ENCODE measurements around the gene LAIR2.
"Not testable (repeated sequence)": the region's sequence is repeated elsewhere in the genome, so short reads cannot be mapped to it uniquely, and the experiment has no call there.

The LAIR2 gene

DNA sequence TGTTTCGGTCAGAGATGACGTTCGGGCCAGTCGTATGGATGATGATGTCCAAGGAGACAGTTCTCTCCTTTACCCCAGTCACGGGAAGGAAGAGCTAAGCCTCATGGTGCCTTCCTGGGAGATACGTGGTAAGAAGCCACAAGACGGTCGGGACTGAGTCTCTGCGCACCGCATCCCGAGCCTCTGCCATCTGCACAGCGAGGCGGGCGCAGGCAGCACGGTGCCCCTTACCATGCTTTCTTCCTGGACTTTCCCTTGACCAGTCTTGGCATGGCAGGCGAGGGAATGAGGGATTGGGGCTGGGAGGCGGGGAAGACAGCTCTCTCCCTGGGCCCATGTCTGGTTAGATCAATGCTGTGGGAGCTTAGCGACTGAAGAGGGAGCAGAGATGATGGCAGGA, 10.1 kb upstream of the LAIR2 start:
- DNase-seq = no peak

DNA sequence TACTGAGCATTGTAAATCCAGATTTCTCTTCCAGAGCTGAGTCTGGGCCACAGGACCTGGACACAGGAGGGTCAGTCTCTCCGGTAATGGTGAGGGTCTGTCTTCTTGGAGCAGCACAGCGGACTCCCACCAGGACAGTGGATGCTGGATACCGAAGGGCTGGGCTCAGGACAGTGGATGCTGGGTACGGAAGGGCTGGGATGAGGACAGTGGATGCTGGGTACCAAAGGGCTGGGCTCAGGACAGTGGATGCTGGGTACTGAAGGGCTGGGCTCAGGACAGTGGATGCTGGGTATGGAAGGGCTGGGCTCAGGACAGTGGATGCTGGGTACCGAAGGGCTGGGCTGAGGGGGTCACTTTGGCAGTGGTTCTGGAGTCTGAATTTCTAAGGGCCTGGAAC, 9.6 kb upstream of the LAIR2 start:
- DNase-seq = not testable (repeated sequence)

DNA sequence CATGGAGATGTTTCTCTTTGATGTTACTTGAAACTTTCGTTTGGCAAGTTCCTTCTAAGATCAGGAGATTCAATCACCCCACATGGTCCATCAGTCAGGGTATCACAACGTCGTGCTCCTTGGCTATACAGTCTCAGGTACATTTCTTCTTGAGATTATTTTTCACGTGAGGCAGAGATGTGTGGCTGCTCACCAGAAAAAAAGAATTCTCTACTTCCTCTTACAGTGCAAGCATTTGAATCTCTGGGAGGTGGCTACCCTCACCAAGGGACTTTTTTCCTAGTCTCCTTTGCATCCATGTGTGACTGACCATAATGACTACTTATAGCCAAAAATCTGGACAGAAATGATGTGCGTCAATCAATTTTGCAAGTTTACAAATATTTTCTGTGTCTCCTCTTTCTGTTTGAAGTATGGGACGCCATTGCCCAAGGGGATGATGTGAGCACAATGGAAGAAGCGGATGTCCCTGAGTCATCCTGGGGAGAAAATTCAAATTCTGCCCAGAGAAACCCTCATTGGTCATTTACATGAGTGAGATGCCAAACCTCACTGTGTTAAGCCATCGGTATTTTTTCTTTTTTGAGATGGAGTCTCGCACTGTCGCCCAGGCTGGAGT, 8.6 kb upstream of the LAIR2 start:
- DNase-seq = no peak

DNA sequence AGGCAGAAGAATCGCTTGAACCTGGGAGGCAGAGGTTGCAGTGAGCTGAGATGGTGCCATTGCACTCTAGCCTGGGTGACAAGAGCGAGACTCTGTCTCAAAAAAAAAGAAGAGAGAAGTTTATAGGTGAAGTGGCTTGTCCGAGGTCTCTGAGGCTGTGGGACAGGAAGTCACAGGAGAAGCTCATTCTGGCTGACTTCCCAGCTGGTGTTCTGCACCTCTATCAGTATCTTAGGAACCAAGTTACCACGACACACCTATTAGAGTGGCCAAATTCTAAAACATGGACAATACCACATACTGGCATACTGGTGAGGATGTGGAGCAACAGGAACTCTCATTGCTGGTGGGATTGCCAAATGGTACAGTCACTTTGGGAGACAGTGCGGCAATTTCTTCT, 7.3 kb upstream of the LAIR2 start:
- DNase-seq = not testable (repeated sequence)

DNA sequence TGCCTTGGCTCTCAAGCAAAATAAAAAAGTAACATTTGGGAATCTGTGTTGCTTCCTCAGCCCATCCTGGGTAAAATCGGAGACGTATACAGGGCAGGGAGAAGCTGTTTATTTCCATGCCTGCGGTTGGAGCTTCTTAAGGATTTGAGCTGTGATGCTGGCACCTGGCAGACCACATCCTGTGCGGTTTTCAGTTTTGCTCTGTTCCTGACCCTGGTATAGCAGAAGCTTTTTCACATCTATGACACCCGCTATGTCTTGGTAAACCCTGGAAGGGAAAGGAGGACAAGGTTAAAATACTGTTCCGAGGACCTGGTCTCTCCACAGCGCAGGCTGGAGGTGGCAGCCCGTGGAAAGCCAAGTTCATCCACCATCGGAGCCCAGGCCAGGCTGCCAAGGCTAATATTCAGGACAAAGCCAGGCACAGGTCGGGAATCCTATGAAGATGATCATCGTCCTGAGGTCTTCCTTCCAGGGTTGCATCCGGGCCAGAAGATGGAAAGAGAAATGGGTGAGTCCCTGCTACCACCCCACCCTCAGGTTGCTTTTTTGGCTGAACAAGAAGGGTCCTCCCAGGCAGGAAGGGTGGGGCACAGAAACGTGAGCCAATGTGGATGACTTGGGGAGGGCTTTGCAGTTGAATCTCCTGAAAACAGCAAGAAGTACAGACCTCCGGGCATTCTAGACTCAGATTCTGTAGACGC, 4.7 kb upstream of the LAIR2 start:
- not testable (repeated sequence) for DNase-seq

DNA sequence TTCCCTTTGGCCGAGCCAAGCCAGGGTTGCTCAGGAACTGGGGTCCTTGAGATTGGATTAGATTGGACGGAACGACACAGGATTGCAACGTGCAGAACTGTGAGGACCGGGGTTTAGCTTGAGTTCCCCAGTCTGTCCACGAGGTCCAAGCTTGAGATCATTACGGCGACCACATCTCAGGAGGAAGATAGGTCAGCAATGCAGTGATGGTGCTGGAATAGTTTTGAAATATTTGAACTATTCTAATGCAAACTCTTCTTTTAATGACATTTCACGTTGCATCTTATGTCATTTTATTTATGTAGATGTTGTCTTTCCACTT, 4.2 kb upstream of the LAIR2 start:
- DNase-seq = not testable (repeated sequence)

DNA sequence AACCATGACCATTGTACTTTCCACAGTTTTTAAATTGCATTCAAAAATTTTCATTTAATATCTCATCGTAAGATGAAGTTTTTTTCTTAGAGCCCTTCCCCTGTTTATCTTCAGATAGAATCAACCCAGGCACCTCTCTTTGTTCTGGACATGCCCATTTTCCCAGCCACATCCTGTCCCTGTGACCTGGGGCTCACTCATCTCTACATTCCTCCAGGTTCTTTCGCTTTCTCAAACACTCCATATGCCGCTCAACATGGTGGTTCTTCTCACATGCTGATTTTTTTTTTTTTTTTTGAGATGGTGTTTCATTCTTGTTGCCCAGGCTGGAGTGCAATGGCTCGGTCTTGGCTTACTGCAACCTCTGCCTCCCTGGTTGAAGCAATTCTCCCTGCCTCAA, 2.9 kb downstream of the LAIR2 start:
- DNase-seq = not testable (repeated sequence)

DNA sequence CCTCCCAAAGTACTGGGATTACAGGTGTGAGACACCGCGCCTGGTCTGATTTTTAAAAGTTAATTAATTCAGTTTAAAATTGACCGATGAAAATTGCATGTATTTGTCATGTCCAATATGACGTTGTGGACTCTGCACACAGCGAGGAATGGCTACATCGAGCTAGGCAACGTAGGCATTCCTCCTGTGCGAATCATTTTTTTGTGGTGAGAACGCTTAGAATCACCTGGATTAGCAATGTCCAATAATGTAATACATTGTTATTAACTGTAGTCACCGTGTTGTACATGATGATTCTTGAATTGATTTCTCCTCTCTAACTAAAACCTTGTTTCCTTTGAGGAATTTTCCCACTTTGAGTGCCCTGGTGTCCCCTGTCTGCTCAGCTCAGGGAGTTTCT, 3.4 kb downstream of the LAIR2 start:
- DNase-seq = no peak

DNA sequence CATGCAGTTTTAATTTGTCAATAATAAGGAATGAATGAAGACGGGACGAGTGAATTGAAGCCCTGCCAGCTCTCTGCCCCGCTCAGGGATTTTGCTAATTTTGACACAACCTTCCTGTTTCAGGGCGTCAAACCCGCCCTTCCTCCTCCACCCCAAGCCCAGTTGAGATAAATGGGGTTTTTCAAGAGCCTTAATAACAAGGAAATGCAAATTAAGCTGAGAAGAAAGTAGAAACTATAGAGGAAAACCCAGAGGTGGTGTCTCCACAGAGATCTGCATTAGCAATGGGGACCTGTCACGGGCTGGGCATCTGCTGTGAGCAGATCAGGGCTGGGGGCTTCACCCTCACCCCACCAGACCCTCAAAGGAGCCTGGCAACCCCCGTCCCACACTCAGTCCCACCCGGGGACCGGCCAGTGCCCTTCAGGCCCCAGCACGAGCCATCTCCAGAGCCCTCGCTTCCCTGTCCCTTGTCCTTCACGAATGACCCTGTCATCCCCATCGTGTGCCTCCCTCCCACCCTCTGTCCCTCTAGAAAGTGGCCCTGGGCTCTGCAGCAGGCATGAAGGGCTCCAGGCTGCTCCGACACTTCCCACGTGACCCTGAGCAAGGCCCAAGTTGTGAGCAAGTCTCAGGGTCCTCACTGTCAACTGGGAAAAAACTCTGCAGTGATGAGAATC, 4.5 kb downstream of the LAIR2 start:
- DNase-seq = not testable (repeated sequence)

DNA sequence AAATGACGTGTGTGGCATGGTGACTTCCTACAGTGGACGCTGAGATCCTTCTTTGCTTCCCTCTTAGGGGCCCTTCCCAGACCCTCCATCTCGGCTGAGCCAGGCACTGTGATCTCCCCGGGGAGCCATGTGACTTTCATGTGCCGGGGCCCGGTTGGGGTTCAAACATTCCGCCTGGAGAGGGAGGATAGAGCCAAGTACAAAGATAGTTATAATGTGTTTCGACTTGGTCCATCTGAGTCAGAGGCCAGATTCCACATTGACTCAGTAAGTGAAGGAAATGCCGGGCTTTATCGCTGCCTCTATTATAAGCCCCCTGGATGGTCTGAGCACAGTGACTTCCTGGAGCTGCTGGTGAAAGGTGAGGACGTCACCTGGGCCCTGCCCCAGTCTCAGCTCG, 5.2 kb downstream of the LAIR2 start:
- no peak for DNase-seq

DNA sequence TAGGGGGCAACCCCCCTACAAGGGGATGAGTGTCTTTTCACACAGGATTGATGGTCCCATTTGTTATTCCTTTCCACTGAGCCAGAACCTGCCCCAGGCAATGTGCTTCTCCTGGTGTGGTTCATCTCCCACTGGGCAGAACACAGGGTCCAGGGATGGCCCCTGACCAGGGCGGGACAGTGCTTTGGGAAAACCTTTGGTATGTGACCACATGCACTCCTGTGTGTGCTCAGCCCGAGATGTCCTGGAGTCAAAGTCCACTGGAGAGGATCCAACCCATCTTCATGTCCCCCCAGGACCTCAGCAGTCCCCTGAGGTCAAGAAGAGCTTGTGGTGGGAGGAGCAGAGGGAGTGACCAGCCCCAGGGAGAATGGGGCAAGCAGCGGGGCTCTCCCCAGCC, 5.9 kb downstream of the LAIR2 start:
- not testable (repeated sequence) for DNase-seq

DNA sequence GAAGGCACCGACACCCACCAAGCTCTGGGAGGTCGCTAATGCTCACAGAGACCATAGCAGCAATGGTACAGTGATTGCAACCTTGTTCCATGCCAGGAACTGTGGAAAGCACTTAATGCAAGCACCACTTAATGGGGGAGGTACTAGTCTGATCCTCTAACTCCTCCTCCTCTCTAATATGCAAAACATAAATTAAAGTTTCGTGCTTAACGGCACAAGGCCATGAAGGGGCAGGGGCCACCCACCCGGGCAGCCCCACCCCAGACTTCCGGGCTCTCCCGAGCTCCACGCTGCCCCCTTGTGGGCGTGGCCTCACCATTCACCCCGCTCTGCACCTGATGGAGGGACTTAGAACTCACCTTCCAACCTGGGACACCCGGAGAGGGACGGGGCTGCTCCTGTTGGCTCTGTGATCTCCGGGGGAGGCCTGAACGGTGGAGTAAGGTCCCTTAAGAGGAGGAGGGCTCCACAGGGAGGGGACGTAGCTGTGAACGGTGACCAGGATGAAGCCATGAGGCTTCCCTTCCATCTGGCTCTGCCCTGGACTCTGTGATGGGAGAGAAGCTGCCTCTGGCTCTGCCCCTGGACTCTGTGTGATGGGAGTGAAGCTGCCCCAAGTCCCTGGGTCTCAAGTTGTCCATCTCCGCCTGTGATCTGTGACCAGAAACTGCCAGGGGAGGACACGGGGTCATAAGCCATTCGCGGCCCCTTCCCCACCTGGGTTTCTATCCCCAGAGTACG, 6.7 kb downstream of the LAIR2 start:
- DNase-seq = not testable (repeated sequence)

DNA sequence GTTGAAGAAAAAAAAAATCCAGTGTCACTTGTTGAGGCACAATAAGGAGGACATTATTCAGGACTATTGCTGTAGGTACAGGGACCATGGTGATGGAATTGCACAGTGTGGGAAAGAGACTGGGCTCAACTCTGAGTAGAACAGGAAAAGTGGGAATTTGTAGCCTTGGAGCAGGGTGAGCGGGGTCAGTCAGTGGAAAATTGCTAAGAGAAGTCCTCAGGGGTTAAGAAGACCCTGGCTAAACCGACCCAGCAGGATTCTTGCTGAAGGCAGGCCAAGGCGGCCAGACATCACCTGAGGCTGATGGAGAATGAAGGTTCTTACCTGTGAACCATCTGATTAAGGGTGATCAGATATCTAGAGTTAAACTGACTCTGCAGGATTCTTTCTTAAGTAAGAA, 12.5 kb downstream of the LAIR2 start:
- DNase-seq = no peak

DNA sequence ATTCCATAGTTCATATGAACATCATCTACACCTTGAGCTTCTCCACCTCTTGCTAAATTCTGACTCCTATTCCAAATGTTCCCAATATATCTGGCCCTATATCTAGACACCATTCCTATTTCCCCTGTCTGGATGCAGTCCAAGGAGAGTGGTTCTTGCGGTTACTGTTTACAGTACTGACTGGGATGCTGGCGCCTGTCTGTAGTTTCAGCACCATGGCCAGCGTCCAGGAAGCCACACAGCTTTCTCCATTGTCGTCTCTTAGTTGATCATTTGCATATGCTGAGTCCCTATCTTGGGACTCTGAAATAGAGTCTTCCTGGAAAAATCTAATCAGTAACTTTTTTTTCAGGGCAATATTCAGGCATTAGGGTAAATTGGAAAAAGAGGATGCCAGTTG, 14.9 kb downstream of the LAIR2 start:
- peak in 7 of 56 donors; percentile 3 to 24 (median 10) for DNase-seq

DNA sequence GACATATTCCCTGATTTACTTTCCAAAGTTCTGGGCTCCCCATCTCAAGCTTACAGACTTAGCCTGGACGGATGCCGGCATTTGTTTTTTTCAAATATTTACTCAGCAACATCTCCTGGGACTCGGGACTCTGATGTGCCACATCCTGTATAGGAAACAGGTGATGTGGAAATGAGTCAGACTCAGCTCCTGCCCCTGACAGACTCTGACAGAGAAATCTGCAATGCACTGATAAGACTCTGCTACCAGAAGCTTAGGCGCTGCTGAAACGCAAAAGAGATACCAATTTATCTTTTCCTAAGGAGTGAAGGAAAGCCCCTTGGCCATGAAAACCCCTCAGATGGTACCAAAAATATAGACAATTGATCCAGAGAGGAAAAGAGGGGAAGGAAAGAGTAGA, 16.2 kb downstream of the LAIR2 start:
- DNase-seq = peak in 1 of 56 donors; percentile 11

DNA sequence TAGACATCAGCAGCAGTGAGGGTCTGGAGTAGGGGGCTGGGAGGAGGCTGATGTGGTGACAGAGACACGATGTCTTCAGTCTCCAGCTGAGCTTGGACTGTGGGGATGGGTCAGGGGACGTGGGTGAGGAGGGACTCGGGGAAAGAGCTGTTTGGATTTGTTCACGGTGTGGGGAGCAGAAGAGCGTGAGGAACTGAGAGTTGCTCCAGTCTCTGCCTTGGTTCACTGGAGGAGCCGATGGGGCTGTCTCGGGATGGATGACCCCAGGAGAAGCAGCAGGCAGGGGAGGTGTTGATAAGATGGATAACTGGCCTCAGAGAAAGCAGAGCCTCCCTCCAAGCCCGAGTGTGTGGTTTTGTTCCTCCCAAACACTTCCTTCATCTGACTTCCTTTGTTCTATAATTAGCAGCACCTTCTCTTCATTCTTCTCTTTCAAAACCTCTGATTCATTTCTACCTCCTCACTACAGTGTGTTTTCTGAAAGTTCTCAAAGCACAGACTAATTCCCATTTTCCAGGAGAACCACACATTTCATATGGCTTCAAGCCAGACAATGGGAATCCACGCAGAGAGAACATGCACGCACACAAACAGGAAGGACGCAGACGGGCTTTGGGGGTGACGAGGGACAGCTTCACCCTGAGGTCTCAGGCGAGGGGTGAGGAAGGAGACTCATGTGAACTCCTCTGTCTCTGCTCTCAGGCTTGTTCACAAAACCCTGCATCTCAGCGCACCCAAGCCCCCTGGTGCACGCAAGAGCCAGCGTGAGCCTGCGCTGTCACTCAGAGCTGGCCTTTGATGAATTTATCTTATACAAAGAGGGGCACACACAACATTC, 18.6 kb downstream of the LAIR2 start:
- peak in 2 of 56 donors; percentile 6 to 19 for DNase-seq

DNA sequence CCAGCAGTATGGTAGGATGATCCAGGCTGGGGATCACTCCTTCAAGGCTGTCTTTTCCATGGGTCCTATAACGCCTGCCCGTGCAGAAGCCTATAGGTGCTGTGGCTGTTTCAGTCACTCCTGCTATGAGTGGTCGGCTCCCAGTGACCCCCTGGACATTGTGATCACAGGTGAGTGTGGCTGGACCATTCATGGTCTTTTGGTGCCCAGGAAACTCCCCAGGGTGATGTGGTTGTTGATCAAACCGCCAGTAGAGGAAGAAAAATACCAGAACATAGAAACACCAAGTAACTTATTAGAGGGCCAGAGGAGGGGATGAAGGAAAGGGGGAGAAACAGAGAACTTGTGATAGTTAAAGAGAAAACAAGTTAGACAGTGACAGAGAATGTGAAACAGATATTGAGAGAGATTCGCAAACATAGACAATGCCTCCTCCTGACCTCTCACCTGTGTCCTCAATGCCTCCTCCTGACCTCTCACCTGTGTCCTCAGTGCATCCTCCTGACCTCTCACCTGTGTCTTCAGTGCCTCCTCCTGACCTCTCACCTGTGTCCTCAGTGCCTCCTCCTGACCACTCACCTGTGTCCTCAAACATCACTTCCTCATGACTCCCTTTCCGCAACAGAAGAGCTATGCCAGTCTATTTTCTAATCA, 19.4 kb downstream of the LAIR2 start:
- no peak for DNase-seq

DNA sequence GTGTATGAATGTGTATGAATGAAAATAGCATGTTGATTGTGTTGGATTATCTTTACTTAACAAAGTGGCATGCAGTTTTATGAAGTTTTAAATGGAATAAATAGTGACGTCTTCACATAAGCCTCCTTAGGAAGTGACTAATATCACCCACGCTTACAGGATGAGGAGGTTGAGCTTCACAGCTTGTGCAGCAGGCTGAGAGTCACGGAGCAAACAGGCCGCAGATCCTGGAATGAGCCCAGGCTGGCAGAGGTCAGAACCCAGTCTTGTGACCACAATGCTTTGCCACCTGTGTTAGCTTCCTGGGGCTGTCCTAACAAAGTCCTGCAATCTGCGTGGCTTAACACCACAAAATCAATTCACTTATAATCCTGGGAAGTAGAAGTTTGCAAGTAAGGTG, 20.8 kb downstream of the LAIR2 start:
- peak in 19 of 56 donors; percentile 3 to 67 (median 18) for DNase-seq

DNA sequence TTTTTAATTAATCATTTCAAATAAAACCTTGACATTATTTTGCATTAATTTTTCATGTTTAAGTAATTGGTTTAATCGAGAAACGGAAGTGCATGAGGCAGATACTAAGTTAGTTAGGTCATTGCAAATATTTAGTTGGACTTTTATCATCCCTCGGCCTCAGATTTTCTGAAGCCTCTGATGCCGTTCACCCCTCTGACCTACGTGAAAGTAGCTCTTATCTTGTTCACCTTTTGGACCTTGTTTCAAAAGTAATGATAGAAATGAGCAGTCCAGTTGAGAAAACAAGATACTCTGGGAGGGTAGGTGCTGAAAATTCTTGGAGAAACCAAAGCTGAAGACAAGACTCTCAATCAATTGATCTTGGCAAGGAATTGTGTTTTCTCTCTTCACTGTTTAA, 23.0 kb downstream of the LAIR2 start:
- DNase-seq = no peak

DNA sequence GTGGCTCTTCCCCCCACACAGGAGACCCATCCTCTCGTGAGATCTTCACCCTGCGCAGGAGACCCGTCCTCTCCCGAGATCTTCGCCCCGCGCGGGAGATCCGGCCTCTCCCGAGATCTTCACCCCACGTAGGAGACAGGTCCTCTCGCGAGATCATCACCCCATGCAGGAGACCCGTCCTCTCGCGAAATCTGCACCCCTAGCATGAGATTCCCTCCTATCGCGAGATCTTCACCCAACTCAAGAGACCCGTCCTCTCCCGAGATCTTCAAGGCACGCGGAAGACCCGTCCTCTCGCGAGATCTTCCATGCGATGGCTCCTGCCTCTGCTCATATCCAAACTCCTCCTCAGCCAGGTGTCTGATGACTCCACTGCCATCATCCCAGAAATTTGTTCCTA, 24.3 kb downstream of the LAIR2 start:
- DNase-seq = no peak

DNA sequence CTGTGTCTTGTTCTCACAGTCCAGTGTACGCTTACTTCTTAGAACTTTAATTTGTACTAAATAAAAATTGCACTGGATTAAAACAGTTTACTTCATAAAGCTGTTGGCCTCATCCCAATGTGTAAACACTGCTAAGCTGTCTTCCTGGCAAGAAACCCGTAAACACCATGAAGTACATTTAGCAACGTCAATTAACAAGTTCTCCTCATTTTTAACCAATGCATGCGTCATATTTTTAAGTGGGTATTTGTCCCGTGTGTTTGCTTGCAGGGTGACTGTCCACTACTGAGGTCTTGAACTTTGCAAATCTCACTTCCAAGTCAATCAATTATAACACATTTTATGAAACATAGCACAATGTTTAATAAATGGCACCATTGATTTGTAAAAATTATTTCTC, 28.2 kb downstream of the LAIR2 start:
- no peak for DNase-seq
